Keratinocyte (primary cell): ENCODE measurements around the gene SCD. TPM values are rescaled to one million over a fixed set of nuclear protein-coding genes. Genes with fewer than 3 reads are reported as not detected.

Source experiments
- DNase-seq: peaks from one replicate; pipeline ENCODE4 v3.0.0-alpha.2; 2011; ENCODE audit warnings: low read depth, missing footprints, low spot score
- FAIRE-seq: peaks from 2 replicates; lab custom pipeline; 2011; peaks lifted over from hg19 to GRCh38; lab: Jason Lieb, UNC
- H2AFZ ChIP-seq: 2 replicates; pipeline ENCODE4 v1.6.0; 2012; ENCODE audit warnings: low read length, control low read depth, inconsistent platforms; ENCODE audit not compliant: control insufficient read depth
- H3K27ac ChIP-seq: 2 replicates; pipeline ENCODE4 v1.5.1; 2011; ENCODE audit warnings: low read length; ENCODE audit not compliant: control insufficient read depth, insufficient read depth
- H3K27me3 ChIP-seq: 3 replicates; pipeline ENCODE4 v1.6.0; 2011; ENCODE audit warnings: low read length; ENCODE audit not compliant: control insufficient read depth, insufficient read depth; ENCODE audit errors: extremely low read depth
- H3K36me3 ChIP-seq, 2 experiments: 2 replicates in 1 of 2; 3 replicates in 1 of 2; pipeline ENCODE4 v1.5.1; 2011; ENCODE audit warnings: low read length in 2 of 2, mild to moderate bottlenecking in 1 of 2; ENCODE audit not compliant: control insufficient read depth in 2 of 2, insufficient read depth in 2 of 2; ENCODE audit errors: extremely low read depth in 1 of 2
- H3K4me1 ChIP-seq: 3 replicates; pipeline ENCODE4 v1.5.1; 2011; ENCODE audit warnings: low read length; ENCODE audit not compliant: control insufficient read depth, insufficient read depth; ENCODE audit errors: extremely low read depth
- H3K4me2 ChIP-seq: 3 replicates; pipeline ENCODE4 v1.6.0; 2011; ENCODE audit warnings: low read depth, low read length; ENCODE audit not compliant: control insufficient read depth, insufficient read depth; ENCODE audit errors: extremely low read depth
- H3K4me3 ChIP-seq, 3 experiments: fragments of 200-600 bp in 1 of 3; sonication (generic) in 1 of 3; 2 replicates in 2 of 3; 3 replicates in 1 of 3; pipeline ENCODE4 v1.5.1; 2011 to 2016; ENCODE audit warnings: low read length in 3 of 3, mild to moderate bottlenecking in 3 of 3, control low read depth in 2 of 3, inconsistent platforms in 1 of 3, low read depth in 1 of 3, mixed read lengths in 1 of 3, mixed run types in 1 of 3, moderate library complexity in 1 of 3; ENCODE audit not compliant: control insufficient read depth in 2 of 3, insufficient read depth in 2 of 3; ENCODE audit errors: extremely low read depth in 1 of 3
- H3K79me2 ChIP-seq: 2 replicates; pipeline ENCODE4 v1.6.0; 2012; ENCODE audit warnings: low read length; ENCODE audit not compliant: control insufficient read depth, insufficient read depth
- H3K9ac ChIP-seq: 3 replicates; pipeline ENCODE4 v1.6.0; 2011; ENCODE audit warnings: low read length; ENCODE audit not compliant: control insufficient read depth, insufficient read depth; ENCODE audit errors: extremely low read depth
- H3K9me1 ChIP-seq: 3 replicates; pipeline ENCODE4 v1.6.0; 2011; ENCODE audit warnings: low read length; ENCODE audit not compliant: control insufficient read depth, insufficient read depth; ENCODE audit errors: extremely low read depth
- H3K9me3 ChIP-seq: 2 replicates; pipeline ENCODE4 v1.5.1; 2012; ENCODE audit warnings: low read depth, low read length; ENCODE audit not compliant: control insufficient read depth
- H4K20me1 ChIP-seq: 3 replicates; pipeline ENCODE4 v1.6.0; 2011; ENCODE audit warnings: low read length; ENCODE audit not compliant: control insufficient read depth, insufficient read depth; ENCODE audit errors: extremely low read depth
- CTCF ChIP-seq, 3 experiments: IDR thresholded peaks in 1 of 3; conservative IDR thresholded peaks in 1 of 3; optimal IDR thresholded peaks in 1 of 3; 2 replicates in 2 of 3; 3 replicates in 1 of 3; pipeline versions ENCODE3 to v1.5.1; 2011; ENCODE audit warnings: low read length in 3 of 3, mild to moderate bottlenecking in 3 of 3, moderate library complexity in 2 of 3, control low read depth in 1 of 3, inconsistent platforms in 1 of 3; ENCODE audit not compliant: insufficient read depth in 2 of 3; ENCODE audit errors: extremely low read depth in 1 of 3
- EZH2 ChIP-seq: IDR thresholded peaks from one replicate; pipeline ENCODE4 v1.6.1; 2012; ENCODE audit warnings: inconsistent platforms, mild to moderate bottlenecking, low read length, moderate library complexity
- dilution Hi-C: fragments of 300-500 bp; cut with MboI; formaldehyde crosslinking; loops from one replicate; pipeline ENCODE4 v1.7.0; 2020; ENCODE audit warnings: low sequenced_read_pairs; ENCODE audit not compliant: extremely low pct_ligation_motif_present
- polyA plus RNA-seq, 5 experiments: library from polyadenylated mRNA; depleted of rRNA in 3 of 5; stranded (reverse) in 3 of 5; stranded (forward) in 1 of 5; unstranded in 1 of 5; fragments of >200 nt; gene quantifications; 1 replicate in 1 of 5; 2 replicates in 3 of 5; 3 replicates in 1 of 5; pipeline versions ENCODE4 v1.2.1 to v1.2.3, GENCODE V29; 2011 to 2012; ENCODE audit warnings: missing spikeins in 2 of 5, low read depth in 1 of 5, low replicate concordance in 1 of 5

The SCD gene
- polyA plus RNA-seq, 1 donor (not counting 4 experiments of a cell fraction or from before 2014, with no cell fraction given): 1,275 TPM

DNA sequence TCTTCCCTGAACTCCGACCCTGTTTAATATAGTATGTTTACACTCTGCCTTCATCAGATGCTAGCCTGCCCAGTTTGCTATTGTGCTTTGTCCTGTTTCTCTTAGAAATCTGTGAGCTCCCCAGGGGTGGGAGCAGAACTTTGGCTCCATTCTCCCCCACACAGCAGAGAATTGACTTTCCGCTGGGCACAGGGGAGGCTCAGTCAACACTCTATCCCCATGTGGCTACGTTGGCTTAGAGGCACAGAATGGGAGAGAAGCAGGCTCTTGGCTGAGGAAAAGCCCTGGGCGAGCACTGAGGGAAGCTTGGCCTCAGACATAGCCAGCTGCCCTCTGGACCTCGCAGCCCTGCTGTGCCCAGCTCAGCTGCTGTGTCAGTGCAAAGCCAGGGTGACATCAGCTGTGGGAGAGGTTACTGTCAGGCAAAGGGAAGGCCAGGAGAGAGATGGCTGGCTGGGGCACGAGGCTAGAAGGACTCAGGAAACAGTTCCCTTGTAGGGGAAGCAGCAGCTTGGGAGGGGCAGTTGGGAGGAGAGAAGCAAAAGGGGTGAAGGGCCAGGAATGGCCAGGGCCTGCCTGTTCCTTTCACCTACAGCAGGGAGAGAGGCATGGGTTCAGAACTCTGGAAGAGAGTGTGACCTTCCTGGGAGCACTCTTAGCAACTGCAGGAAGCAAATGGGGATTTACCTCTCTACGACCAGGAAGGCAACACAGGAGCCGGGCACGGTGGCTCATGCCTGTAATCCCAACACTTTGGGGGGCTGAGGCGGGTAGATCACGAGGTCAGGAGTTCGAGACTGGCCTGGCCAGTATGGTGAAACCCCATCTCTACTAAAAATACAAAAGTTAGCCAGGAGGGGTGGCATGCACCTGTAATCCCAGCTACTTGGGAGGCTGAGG, 5.8 kb upstream of the SCD start:
- H3K27me3 ChIP-seq: no peaks in the 10 kb centered on the region
- TF ChIP-seq EZH2: no peak
- TF ChIP-seq CTCF (optimal IDR thresholded peaks at IDR 0.05 in 1 of 3, IDR thresholded peaks at IDR 0.05 in 1 of 3, conservative IDR thresholded peaks at IDR 0.05 in 1 of 3; ENCODE audit: extremely low read depth in 1 of 3, insufficient read depth in 2 of 3, low read length in 3 of 3): no peak
- peaks cover 7% of the 10 kb centered on the region for H3K4me1 ChIP-seq
- peaks cover under 1% of the 10 kb centered on the region for H3K79me2 ChIP-seq
- no peak overlapping the region for H3K4me2 ChIP-seq
- H3K36me3 ChIP-seq: no peaks in the 10 kb centered on the region
- H3K27ac ChIP-seq: no peak overlapping the region
- no peaks in the 10 kb centered on the region for H3K9me3 ChIP-seq
- H3K4me3 ChIP-seq: no peak overlapping the region
- FAIRE-seq: no peak
- dilution Hi-C loops: loop anchor here (25.0 kb wide), 1 partner anchor 96 kb away; no protein-coding TSS in a partner anchor
- H2AFZ ChIP-seq: no peak overlapping the region
- H4K20me1 ChIP-seq: no peaks in the 10 kb centered on the region
- DNase-seq: no peak
- no peak overlapping the region for H3K9ac ChIP-seq
- H3K9me1 ChIP-seq: no peaks in the 10 kb centered on the region

DNA sequence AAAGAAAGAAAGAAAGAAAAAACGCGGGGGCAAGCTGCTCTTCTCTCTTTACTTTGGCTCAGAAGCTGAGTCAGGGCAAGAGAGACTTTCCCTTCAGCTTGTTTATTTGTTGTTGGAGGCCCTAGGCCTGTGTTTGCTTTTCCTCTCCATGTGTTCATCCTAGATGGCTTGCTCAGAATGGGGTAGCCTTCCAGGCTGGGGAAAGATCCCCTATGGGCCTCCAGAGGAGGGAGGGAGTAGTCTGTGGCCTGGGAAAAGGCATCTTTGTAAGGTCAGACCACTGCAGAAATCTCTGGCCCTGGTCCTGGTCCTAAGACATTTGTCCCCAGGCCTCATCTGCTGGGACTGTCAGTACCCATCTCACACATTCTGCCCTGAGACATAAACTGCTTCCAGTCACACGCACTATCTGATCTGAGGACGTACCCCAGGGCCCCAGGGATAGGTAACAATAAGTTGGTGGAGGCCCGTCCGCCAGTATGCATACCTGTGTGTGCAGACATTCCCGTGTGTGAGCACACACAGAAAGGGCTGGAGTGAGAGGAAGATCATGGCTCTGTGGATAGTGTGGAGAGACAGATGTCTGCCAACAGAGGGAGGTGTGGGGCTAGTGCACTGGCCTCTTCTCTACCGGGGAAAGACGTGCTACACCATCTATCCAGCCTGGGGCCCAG, 4.9 kb upstream of the SCD start:
- peak overlapping the region; percentile 62 for H2AFZ ChIP-seq

More for the DNA sequence above, 4.9 kb upstream of the SCD start:
- dilution Hi-C loops: loop anchor here (25.0 kb wide), 1 partner anchor 95 kb away; no protein-coding TSS in a partner anchor
- no peaks in the 10 kb centered on the region for H3K9me3 ChIP-seq
- no peak overlapping the region for H3K9ac ChIP-seq
- no peak overlapping the region for H3K4me2 ChIP-seq
- TF ChIP-seq EZH2 (no peak), CTCF (optimal IDR thresholded peaks at IDR 0.05 in 1 of 3, IDR thresholded peaks at IDR 0.05 in 1 of 3, conservative IDR thresholded peaks at IDR 0.05 in 1 of 3; ENCODE audit: extremely low read depth in 1 of 3, insufficient read depth in 2 of 3, low read length in 3 of 3) (peak; percentile 92 to 96 (median 92))
- no peaks in the 10 kb centered on the region for H3K9me1 ChIP-seq
- H3K27me3 ChIP-seq: no peaks in the 10 kb centered on the region
- H3K36me3 ChIP-seq: no peaks in the 10 kb centered on the region
- peaks cover 8% of the 10 kb centered on the region for H3K4me1 ChIP-seq
- no peak for DNase-seq
- no peaks in the 10 kb centered on the region for H4K20me1 ChIP-seq
- FAIRE-seq: peak; percentile 68
- H3K27ac ChIP-seq: no peak overlapping the region
- no peak overlapping the region for H3K4me3 ChIP-seq
- peaks cover 7% of the 10 kb centered on the region for H3K79me2 ChIP-seq
